Natural killer cell (primary cell): ENCODE data around the gene YBEY. TPM values are rescaled to one million over a fixed set of nuclear protein-coding genes. Genes with fewer than 3 reads are reported as not detected.

Experiments used
- ATAC-seq, 3 donors: fragments of 150-1000 bp in 2 of 3; fragments of 200-7000 bp in 1 of 3; cut with Tn5 transposase; 1 replicate in 1 of 3; 2 replicates in 2 of 3; pipeline ENCODE4 v1.10.0; 2021; ENCODE audit warnings: mild to moderate bottlenecking in 2 of 3, moderate library complexity in 2 of 3
- DNase-seq, 2 donors: peaks; one replicate each; pipeline versions ENCODE4 v3.0.0 to v3.0.0-alpha.2; 2013 to 2021; ENCODE audit warnings: mixed read lengths in 1 of 2
- H3K27ac ChIP-seq: one replicate; pipeline ENCODE4 v1.5.1; 2013; ENCODE audit warnings: mild to moderate bottlenecking, low read length
- H3K27me3 ChIP-seq: one replicate; pipeline ENCODE4 v1.6.1; 2013; ENCODE audit warnings: low read length; ENCODE audit not compliant: control insufficient read depth, insufficient read depth
- H3K36me3 ChIP-seq: one replicate; pipeline ENCODE4 v1.6.1; 2013; ENCODE audit warnings: low read length; ENCODE audit not compliant: control insufficient read depth, insufficient read depth
- H3K4me1 ChIP-seq: one replicate; pipeline ENCODE4 v1.6.1; 2013; ENCODE audit warnings: low read length; ENCODE audit not compliant: control insufficient read depth, insufficient read depth
- H3K4me3 ChIP-seq: one replicate; pipeline ENCODE4 v1.5.1; 2013; ENCODE audit warnings: low read length
- H3K9me3 ChIP-seq: one replicate; pipeline ENCODE4 v1.6.1; 2013; ENCODE audit warnings: low read length; ENCODE audit not compliant: control insufficient read depth, insufficient read depth
- H3K27ac Mint-ChIP-seq, 2 donors: one replicate each; pipeline ENCODE4 v1.8.0; 2022; ENCODE audit warnings: mild to moderate bottlenecking in 2 of 2, mixed read lengths in 2 of 2, moderate library complexity in 1 of 2
- H3K27me3 Mint-ChIP-seq, 2 donors: one replicate each; pipeline ENCODE4 v1.8.0; 2022; ENCODE audit warnings: low read depth in 2 of 2, mixed read lengths in 2 of 2
- H3K36me3 Mint-ChIP-seq: one replicate; pipeline ENCODE4 v1.8.0; 2022; ENCODE audit warnings: mixed read lengths
- H3K4me1 Mint-ChIP-seq, 2 donors: one replicate each; pipeline ENCODE4 v1.8.0; 2022; ENCODE audit warnings: mixed read lengths in 2 of 2
- H3K4me3 Mint-ChIP-seq: one replicate; pipeline ENCODE4 v1.8.0; 2022; ENCODE audit warnings: mild to moderate bottlenecking, moderate library complexity, mixed read lengths
- H3K9me3 Mint-ChIP-seq, 2 donors: one replicate each; pipeline ENCODE4 v1.8.0; 2022; ENCODE audit warnings: mixed read lengths in 2 of 2
- CTCF ChIP-seq: fragments of 200-600 bp; IDR thresholded peaks from one replicate; pipeline ENCODE4 v1.8.0; 2022; ENCODE audit warnings: antibody characterized with exemption
- WGBS: methylation state at CpG from one replicate; pipeline ENCODE4 v1.1.7; 2013; ENCODE audit warnings: missing lambda C conversion rate; ENCODE audit not compliant: insufficient coverage; 5-methylcytosine and 5-hydroxymethylcytosine counted together
- intact Hi-C: fragments of 100-400 bp; cut with micrococcal nuclease; formaldehyde crosslinking; loops from one replicate; pipeline ENCODE4 v1.14.2; 2022
- total RNA-seq, 4 donors: library from RNA; stranded (reverse); fragments of 120-200 nt in 1 of 4; gene quantifications; one replicate each; pipeline versions ENCODE4 v1.2.3 to v1.2.4, GENCODE V29; 2013 to 2022

YBEY gene
- total RNA-seq, 3 donors from 2014 or later (not counting 1 experiment from before 2014, with no cell fraction given): 10.8 to 13.7 (median 12.7) TPM

- Histone ChIP-seq H3K4me1 (peaks cover 29% of the 10 kb centered on the region), H3K27me3 (no peaks in the 10 kb centered on the region), H3K4me3 (no peak overlapping the region), H3K36me3 (peaks cover 70% of the 10 kb centered on the region), H3K27ac (peak overlapping the region; percentile 65), H3K9me3 (no peaks in the 10 kb centered on the region)
- Mint-ChIP-seq H3K36me3 (peaks cover 15% of the 10 kb centered on the region), H3K4me1 (peaks cover 41 to 48% of the 10 kb centered on the region in 2 donors), H3K9me3 (no peaks in the 10 kb centered on the region), H3K4me3 (peak overlapping the region; percentile 71), H3K27ac (peak overlapping the region; percentile 96 to 97), H3K27me3 (no peaks in the 10 kb centered on the region)
- ATAC-seq (no peak), DNase-seq (no peak)
- 77% methylated on average over 12 of the region's 12 CpGs for WGBS
- no peak for TF ChIP-seq CTCF
- intact Hi-C loops: no loop called here
These were observed 31.8 kb upstream of the YBEY start for GRCh38 chr21:46254208-46254975.

DNA sequence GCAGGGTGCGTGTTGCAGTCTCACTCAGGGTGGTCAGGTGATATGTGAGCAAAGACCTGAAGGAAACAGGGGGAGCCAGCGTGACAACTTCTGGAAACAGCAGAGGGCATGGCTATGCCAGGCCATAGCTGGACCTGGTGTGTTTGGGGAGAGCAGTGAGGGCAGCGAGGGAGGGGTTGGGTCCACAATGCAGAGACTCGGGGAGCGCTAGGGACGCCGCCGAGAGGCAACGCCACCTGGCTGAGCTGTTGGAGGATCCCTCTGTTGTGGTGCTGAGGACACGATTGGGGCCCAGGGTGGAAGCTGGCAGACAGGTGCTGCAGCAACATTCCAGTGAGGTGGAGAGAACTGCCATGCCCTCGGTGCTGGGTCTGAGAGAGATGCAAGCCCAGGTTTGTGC lies 31.0 kb upstream of the YBEY start:
- Mint-ChIP-seq H3K27ac (peak overlapping the region; percentile 96 to 97), H3K4me1 (peaks cover 34 to 41% of the 10 kb centered on the region in 2 donors), H3K36me3 (peaks cover 7% of the 10 kb centered on the region), H3K4me3 (no peak overlapping the region), H3K9me3 (no peaks in the 10 kb centered on the region), H3K27me3 (no peaks in the 10 kb centered on the region)
- no peak overlapping the region for H3K4me3 ChIP-seq
- DNase-seq: no peak
- H3K27me3 ChIP-seq: no peaks in the 10 kb centered on the region
- no peaks in the 10 kb centered on the region for H3K9me3 ChIP-seq
- intact Hi-C loops: no loop called here
- H3K36me3 ChIP-seq: peaks cover 67% of the 10 kb centered on the region
- no peak overlapping the region for H3K27ac ChIP-seq
- WGBS: 97% methylated on average over 11 of the region's 11 CpGs
- TF ChIP-seq CTCF: no peak
- no peak for ATAC-seq
- H3K4me1 ChIP-seq: peaks cover 29% of the 10 kb centered on the region

DNA sequence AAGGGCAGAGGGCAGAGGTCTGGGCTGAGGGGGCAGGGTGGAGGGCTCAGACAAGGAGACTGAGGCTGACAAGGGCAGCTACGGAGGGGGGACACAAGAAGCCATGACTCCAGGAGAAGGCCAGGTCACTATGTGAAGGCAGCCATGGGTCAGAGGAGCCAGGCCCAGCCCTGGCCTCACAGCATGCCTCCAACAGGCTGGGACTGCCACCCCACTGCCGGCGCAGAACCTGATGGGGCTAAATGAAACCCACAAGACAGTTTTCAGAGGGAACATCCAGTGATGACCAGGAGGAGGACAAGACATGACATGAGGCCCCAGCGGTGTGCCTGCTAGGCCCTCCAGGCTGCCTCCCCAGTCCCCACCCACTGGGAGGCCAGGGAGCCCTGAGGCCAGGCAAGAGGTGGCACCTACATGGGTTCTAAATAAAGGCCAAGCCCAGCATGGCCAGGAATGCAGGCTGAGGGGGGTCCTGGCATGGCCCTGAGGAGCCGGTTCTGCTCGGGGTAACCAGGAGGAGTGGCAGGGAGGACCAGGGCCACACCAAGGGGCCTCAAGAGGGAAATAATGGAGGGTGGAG lies 30.3 kb upstream of the YBEY start:
- Mint-ChIP-seq H3K27me3 (no peaks in the 10 kb centered on the region), H3K9me3 (no peaks in the 10 kb centered on the region), H3K27ac (peak overlapping the region in 1 of 2 donors; percentile 96), H3K36me3 (peaks cover 7% of the 10 kb centered on the region), H3K4me1 (peaks cover 28 to 34% of the 10 kb centered on the region in 2 donors), H3K4me3 (no peak overlapping the region)
- intact Hi-C loops: no loop called here
- WGBS: 98% methylated on average over 6 of the region's 6 CpGs
- H3K9me3 ChIP-seq: no peaks in the 10 kb centered on the region
- no peak for TF ChIP-seq CTCF
- no peak for ATAC-seq
- DNase-seq: no peak
- peaks cover 26% of the 10 kb centered on the region for H3K4me1 ChIP-seq
- no peak overlapping the region for H3K4me3 ChIP-seq
- no peak overlapping the region for H3K27ac ChIP-seq
- H3K27me3 ChIP-seq: no peaks in the 10 kb centered on the region
- H3K36me3 ChIP-seq: peaks cover 68% of the 10 kb centered on the region
